H1 (cell line): ENCODE data around the gene NUP43. TPM values are rescaled to one million over a fixed set of nuclear protein-coding genes. Genes with fewer than 3 reads are reported as not detected.
A peak's percentile ranks its signal among the peaks of the same experiment; 100 is the strongest.

Experiments
- CTCF ChIA-PET: fragments of 300-600 bp; sonication (Branson Sonifier 250); formaldehyde crosslinking; loops from one replicate; lab custom pipeline; 2021; ENCODE audit not compliant: partially characterized antibody; lab: Charles Lee
- POLR2A ChIA-PET: fragments of 300-600 bp; sonication (Branson Sonifier 250); formaldehyde crosslinking; loops from one replicate; lab custom pipeline; 2021; ENCODE audit warnings: inconsistent platforms; ENCODE audit not compliant: partially characterized antibody; lab: Charles Lee
- DNase-seq, 2 experiments: peaks; one replicate each; pipeline versions ENCODE4 v3.0.0 to v3.0.0-alpha.2; 2010 to 2022; ENCODE audit warnings: low spot score in 2 of 2, low read depth in 1 of 2, mixed read lengths in 1 of 2
- FAIRE-seq: peaks from 2 replicates; lab custom pipeline; 2011; peaks lifted over from hg19 to GRCh38; lab: Jason Lieb, UNC
- H2AFZ ChIP-seq: 2 replicates; pipeline ENCODE4 v1.8.1; 2012; ENCODE audit warnings: low read length, inconsistent platforms
- H2AK5ac ChIP-seq: 2 replicates; pipeline ENCODE4 v1.6.1; 2013; ENCODE audit warnings: low read depth, low read length
- H2BK120ac ChIP-seq: replicated peaks from 2 replicates; pipeline ENCODE3; 2013; ENCODE audit warnings: low read depth, low read length, inconsistent platforms
- H2BK12ac ChIP-seq: 2 replicates; pipeline ENCODE4 v1.6.1; 2013; ENCODE audit warnings: low read depth, low read length
- H2BK15ac ChIP-seq: 2 replicates; pipeline ENCODE4 v1.6.1; 2013; ENCODE audit warnings: low read length
- H2BK20ac ChIP-seq: 2 replicates; pipeline ENCODE4 v1.6.1; 2013; ENCODE audit warnings: low read length
- H2BK5ac ChIP-seq: 2 replicates; pipeline ENCODE4 v1.6.1; 2013; ENCODE audit warnings: low read depth, low read length
- H3K14ac ChIP-seq: 2 replicates; pipeline ENCODE4 v1.6.1; 2013; ENCODE audit warnings: inconsistent platforms; ENCODE audit not compliant: insufficient read length
- H3K18ac ChIP-seq: 2 replicates; pipeline ENCODE4 v1.6.1; 2013; ENCODE audit warnings: low read length; ENCODE audit errors: extremely low read depth
- H3K23ac ChIP-seq: 2 replicates; pipeline ENCODE4 v1.6.1; 2013; ENCODE audit warnings: inconsistent platforms; ENCODE audit not compliant: insufficient read length
- H3K23me2 ChIP-seq: 2 replicates; pipeline ENCODE4 v1.6.1; 2013; ENCODE audit warnings: low read depth, low read length
- H3K27ac ChIP-seq: 2 replicates; pipeline ENCODE4 v1.6.1; 2011; ENCODE audit warnings: low read depth, low read length, inconsistent platforms
- H3K27me3 ChIP-seq, 4 experiments: replicated peaks in 1 of 4; 1 replicate in 1 of 4; 2 replicates in 3 of 4; pipeline versions ENCODE4 v1.6.1 to v1.8.1; 2011 to 2013; ENCODE audit warnings: low read length in 3 of 4, mild to moderate bottlenecking in 3 of 4, inconsistent platforms in 2 of 4, mixed read lengths in 2 of 4, moderate library complexity in 1 of 4; ENCODE audit not compliant: control insufficient read depth in 3 of 4, insufficient read depth in 3 of 4; ENCODE audit errors: extremely low read depth in 1 of 4
- H3K36me3 ChIP-seq, 4 experiments: 2 replicates each; pipeline versions ENCODE4 v1.6.1 to v1.8.1; 2011 to 2013; ENCODE audit warnings: mild to moderate bottlenecking in 4 of 4, low read length in 3 of 4, moderate library complexity in 2 of 4, control low read depth in 1 of 4, inconsistent platforms in 1 of 4; ENCODE audit not compliant: insufficient read depth in 4 of 4, control insufficient read depth in 2 of 4
- H3K4ac ChIP-seq: replicated peaks from 2 replicates; pipeline ENCODE3; 2013; ENCODE audit warnings: low read length, low read depth, mixed read lengths, inconsistent platforms; ENCODE audit not compliant: insufficient read length
- H3K4me1 ChIP-seq, 4 experiments: replicated peaks in 1 of 4; 1 replicate in 1 of 4; 2 replicates in 3 of 4; pipeline versions ENCODE4 v1.6.1 to v1.8.1; 2011 to 2013; ENCODE audit warnings: low read length in 3 of 4, inconsistent platforms in 2 of 4, mixed read lengths in 1 of 4; ENCODE audit not compliant: insufficient read depth in 4 of 4, control insufficient read depth in 3 of 4
- H3K4me2 ChIP-seq, 2 experiments: 2 replicates each; pipeline versions ENCODE4 v1.6.1 to v1.8.1; 2011 to 2013; ENCODE audit warnings: low read depth in 2 of 2, low read length in 2 of 2, control low read depth in 1 of 2, inconsistent platforms in 1 of 2, mild to moderate bottlenecking in 1 of 2; ENCODE audit not compliant: insufficient read depth in 1 of 2
- H3K4me3 ChIP-seq, 4 experiments: fragments of 200-600, 300-600 bp in 1 of 4; sonication (generic), shearing (Covaris generic), sonication (Bioruptor Twin) in 1 of 4; 2 replicates each; pipeline versions ENCODE4 v1.5.1 to v1.8.1; 2011 to 2016; ENCODE audit warnings: low read length in 4 of 4, low read depth in 3 of 4, control low read depth in 2 of 4, inconsistent platforms in 2 of 4, mild to moderate bottlenecking in 2 of 4, mixed read lengths in 1 of 4, moderate library complexity in 1 of 4; ENCODE audit not compliant: insufficient read depth in 2 of 4; ENCODE audit errors: extremely low read depth in 1 of 4
- H3K56ac ChIP-seq: replicated peaks from 2 replicates; pipeline ENCODE3; 2013; ENCODE audit warnings: low read depth, mild to moderate bottlenecking, mixed read lengths, low read length, inconsistent platforms; ENCODE audit not compliant: insufficient read length
- H3K79me1 ChIP-seq: 2 replicates; pipeline ENCODE4 v1.6.1; 2013; ENCODE audit warnings: low read depth, low read length, control low read depth
- H3K79me2 ChIP-seq, 2 experiments: 2 replicates each; pipeline versions ENCODE4 v1.6.1 to v1.8.1; 2012 to 2013; ENCODE audit warnings: low read length in 2 of 2, mild to moderate bottlenecking in 2 of 2, inconsistent platforms in 1 of 2; ENCODE audit not compliant: insufficient read depth in 2 of 2, control insufficient read depth in 1 of 2
- H3K9ac ChIP-seq, 4 experiments: replicated peaks in 1 of 4; 1 replicate in 1 of 4; 2 replicates in 3 of 4; pipeline versions ENCODE4 v1.6.1 to v1.8.1; 2011 to 2013; ENCODE audit warnings: low read depth in 3 of 4, low read length in 3 of 4, control low read depth in 2 of 4, mild to moderate bottlenecking in 2 of 4, moderate library complexity in 2 of 4, inconsistent platforms in 1 of 4; ENCODE audit errors: extremely low read depth in 1 of 4
- H3K9me3 ChIP-seq, 2 experiments: 2 replicates each; pipeline versions ENCODE4 v1.6.1 to v1.8.1; 2012 to 2013; ENCODE audit warnings: mild to moderate bottlenecking in 2 of 2, moderate library complexity in 2 of 2, control low read depth in 1 of 2, inconsistent platforms in 1 of 2, low read depth in 1 of 2, low read length in 1 of 2, mixed read lengths in 1 of 2; ENCODE audit not compliant: insufficient read depth in 2 of 2
- H4K20me1 ChIP-seq, 2 experiments: replicated peaks in 1 of 2; 2 replicates each; pipeline versions ENCODE3 to v1.8.1; 2011 to 2013; ENCODE audit warnings: inconsistent platforms in 2 of 2, low read length in 2 of 2, mild to moderate bottlenecking in 1 of 2; ENCODE audit not compliant: insufficient read depth in 2 of 2, control insufficient read depth in 1 of 2
- H4K5ac ChIP-seq: 2 replicates; pipeline ENCODE4 v1.6.1; 2013; ENCODE audit warnings: low read length, low read depth, mixed read lengths, inconsistent platforms; ENCODE audit not compliant: insufficient read length
- H4K8ac ChIP-seq: 2 replicates; pipeline ENCODE4 v1.8.0; 2013; ENCODE audit warnings: mild to moderate bottlenecking, moderate library complexity, low read length, inconsistent platforms; ENCODE audit not compliant: insufficient read depth; ENCODE audit errors: extremely low read depth
- H4K91ac ChIP-seq: replicated peaks from 2 replicates; pipeline ENCODE3; 2013; ENCODE audit warnings: low read length, mixed read lengths, inconsistent platforms; ENCODE audit not compliant: insufficient read length
- CBX8 ChIP-seq: fragments of 300-800, 300-1000 bp; sonication (generic); IDR thresholded peaks from 2 replicates; pipeline ENCODE4 v1.7.1; 2016; ENCODE audit warnings: low read depth, low read length, borderline replicate concordance
- RBBP5 ChIP-seq: IDR thresholded peaks from 2 replicates; pipeline ENCODE4 v1.7.1; 2012; ENCODE audit warnings: low read depth, mild to moderate bottlenecking, inconsistent platforms, low read length, moderate library complexity, borderline replicate concordance
- SIRT6 ChIP-seq: IDR thresholded peaks from one replicate; pipeline ENCODE4 v1.7.1; 2012; ENCODE audit warnings: low read length, inconsistent platforms
- TAF7 ChIP-seq: optimal IDR thresholded peaks from 2 replicates; pipeline ENCODE3; 2011; ENCODE audit warnings: low read depth, mild to moderate bottlenecking, inconsistent platforms, low read length, moderate library complexity, borderline replicate concordance
- TBP ChIP-seq: IDR thresholded peaks from 2 replicates; pipeline ENCODE4 v1.6.1; 2011; ENCODE audit warnings: low read depth, low read length, improper control_type of control experiment
- YY1 ChIP-seq: IDR thresholded peaks from 2 replicates; pipeline ENCODE4 v1.6.1; 2011; ENCODE audit warnings: low read depth, mild to moderate bottlenecking, low read length
- WGBS, 2 experiments: shearing (Covaris generic) in 1 of 2; methylation state at CpG; one replicate each; pipeline versions ENCODE4 v1.1.6 to v1.1.7; 2013 to 2015; ENCODE audit warnings: low lambda C conversion rate in 2 of 2, mixed read lengths in 2 of 2, inconsistent platforms in 1 of 2, low coverage in 1 of 2, missing lambda C conversion rate in 1 of 2; ENCODE audit not compliant: insufficient replicate concordance in 2 of 2, insufficient coverage in 1 of 2, insufficient read length in 1 of 2; ENCODE audit errors: extremely low coverage in 1 of 2, missing lambda C conversion rate in 1 of 2; 5-methylcytosine and 5-hydroxymethylcytosine counted together
- polyA plus RNA-seq, 7 experiments: library from polyadenylated mRNA; depleted of rRNA in 3 of 7; stranded (reverse) in 5 of 7; unstranded in 2 of 7; fragments of >200 nt in 5 of 7; fragments of 200-250 nt in 2 of 7; gene quantifications; 1 replicate in 5 of 7; 2 replicates in 1 of 7; 4 replicates in 1 of 7; pipeline versions ENCODE4 v1.2.1 to v1.2.3, GENCODE V29; 2011 to 2013; ENCODE audit warnings: missing spikeins in 2 of 7, mixed read lengths in 2 of 7
- total RNA-seq: library from RNA; stranded (reverse); fragmentation: NEBNext Ultra II Directional; extraction: Animal tissue kit (Norgen Biotek cat#: 25700); gene quantifications from 2 replicates; pipeline ENCODE4 v1.2.1, GENCODE V29; 2021
- TF ChIP-seq, protein P1 (sequence below): IDR thresholded peaks from 2 replicates; pipeline ENCODE4 v1.6.1; 2012; ENCODE audit warnings: inconsistent platforms

The NUP43 gene
- total and polyA plus RNA-seq, 2 of the 8 experiments (the other 6 are each of a cell fraction or from before 2014, with no cell fraction given): 25.2 to 83.4 TPM

DNA sequence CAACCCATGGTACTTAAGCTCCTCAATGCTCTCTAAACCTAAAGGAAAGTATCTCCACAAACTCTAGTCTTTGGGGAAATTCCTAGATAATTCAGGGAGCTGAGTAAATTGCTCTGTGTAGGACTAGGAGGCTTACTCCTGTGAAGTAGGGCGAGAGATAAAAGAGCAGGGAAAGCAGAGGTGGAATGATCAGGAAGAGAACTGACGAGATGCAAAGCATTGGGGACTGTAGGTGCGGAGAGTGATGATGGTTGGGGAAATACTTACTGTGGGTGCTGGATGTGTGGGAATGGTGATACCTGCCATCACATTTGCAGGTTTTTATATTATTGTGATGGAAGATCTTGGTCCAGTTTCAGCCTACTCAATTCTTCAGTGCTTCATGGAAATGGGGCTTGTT, 26.8 kb downstream of the NUP43 start:
- Histone ChIP-seq H2BK20ac (no peak overlapping the region), H2BK120ac (no peak overlapping the region), H3K27me3 (no peaks in the 10 kb centered on the region), H4K8ac (no peak overlapping the region), H3K4ac (no peak overlapping the region), H4K5ac (no peak overlapping the region), H3K56ac (no peak overlapping the region), H3K4me1 (peaks cover 0 to 4% (median 2%) of the 10 kb centered on the region in 4 experiments; a peak in 3 of 7 replicates), H3K4me3 (no peak overlapping the region), H3K79me1 (peaks cover 2% of the 10 kb centered on the region; the same call in 1 of the 2 replicates), H3K14ac (no peak overlapping the region), H3K27ac (no peak overlapping the region), H2BK12ac (no peak overlapping the region), H3K18ac (no peak overlapping the region), H4K20me1 (peaks cover 0 to 4% of the 10 kb centered on the region in 2 experiments), H3K4me2 (no peak overlapping the region), H3K23me2 (peaks cover 4% of the 10 kb centered on the region; the same call in 1 of the 2 replicates), H3K9me3 (no peaks in the 10 kb centered on the region), H4K91ac (no peak overlapping the region), H3K9ac (no peak overlapping the region), H3K36me3 (no peaks in the 10 kb centered on the region; a peak in 1 of 8 replicates), H3K79me2 (peaks cover 7 to 38% of the 10 kb centered on the region in 2 experiments), H2BK15ac (no peak overlapping the region), H2AK5ac (no peak overlapping the region), H2AFZ (no peak overlapping the region), H2BK5ac (0 out of 2 replicates have a peak overlapping the region, but pooled peaks have one; percentile 12), H3K23ac (no peak overlapping the region)
- POLR2A ChIA-PET: interaction anchor here (0.7 to 3.3 kb wide), 4 partner anchors 10 to 30 kb away, joined by 4 to 23 read pairs (median 8); partner anchors contain the start of gene PCMT1
- CTCF ChIA-PET: interaction anchor here (0.6 to 1.0 kb wide), 2 partner anchors 20 to 233 kb away, joined by 3 read pairs; no protein-coding TSS in a partner anchor
- TF ChIP-seq YY1 (no peak), SIRT6 (no peak), TAF7 (no peak), TBP (no peak), RBBP5 (no peak), CBX8 (no peak)
- TF ChIP-seq, protein P1, sequence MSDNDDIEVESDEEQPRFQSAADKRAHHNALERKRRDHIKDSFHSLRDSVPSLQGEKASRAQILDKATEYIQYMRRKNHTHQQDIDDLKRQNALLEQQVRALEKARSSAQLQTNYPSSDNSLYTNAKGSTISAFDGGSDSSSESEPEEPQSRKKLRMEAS: no peak
- no peak for FAIRE-seq
- DNase-seq: no peak
- WGBS, 2 experiments: 86% methylated on average over 3 of the region's 3 CpGs; no CpG with 5 or more reads in 1 of the 2 experiments
